ENCODE results near the gene TOMM22. TPM values are rescaled to one million over a fixed set of nuclear protein-coding genes. Genes with fewer than 3 reads are reported as not detected.

Gene TOMM22
- total RNA-seq, 1 experiment from 2014 or later = 146 TPM

DNA sequence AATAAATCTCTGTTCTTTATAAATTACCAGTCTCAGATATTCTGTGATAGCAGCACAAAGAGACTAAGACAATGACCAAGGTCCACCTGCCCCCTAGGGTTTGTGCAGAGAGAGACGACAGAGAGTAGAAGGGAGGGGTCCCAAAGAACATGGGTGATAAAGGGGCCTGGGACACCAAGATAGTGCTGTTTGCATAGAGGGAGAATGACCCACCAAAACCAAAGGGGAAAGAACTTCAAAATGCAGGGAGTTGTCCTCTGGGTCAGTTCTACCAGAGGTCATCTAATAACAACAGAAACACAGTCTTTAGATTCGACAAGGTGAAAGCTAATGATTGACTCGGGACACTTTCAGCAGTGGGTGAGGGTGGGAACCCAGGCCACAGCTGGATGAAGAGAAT is 49.2 kb upstream of the TOMM22 start (continued):
- TF ChIP-seq CREB1 (CRISPR knock-in tag; IDR thresholded peaks at IDR 0.05) = no peak
- no peak for TF ChIP-seq TCF7 (CRISPR knock-in tag; IDR thresholded peaks at IDR 0.05; ENCODE audit: low read depth)
- no peak for TF ChIP-seq ZNF396 (CRISPR knock-in tag; IDR thresholded peaks at IDR 0.05; ENCODE audit: borderline replicate concordance)
- TF ChIP-seq ATF6 (CRISPR knock-in tag; IDR thresholded peaks at IDR 0.05) = no peak
- no peak for TF ChIP-seq SP1 (CRISPR knock-in tag; conservative IDR thresholded peaks at IDR 0.05)
- TF ChIP-seq, protein P1, sequence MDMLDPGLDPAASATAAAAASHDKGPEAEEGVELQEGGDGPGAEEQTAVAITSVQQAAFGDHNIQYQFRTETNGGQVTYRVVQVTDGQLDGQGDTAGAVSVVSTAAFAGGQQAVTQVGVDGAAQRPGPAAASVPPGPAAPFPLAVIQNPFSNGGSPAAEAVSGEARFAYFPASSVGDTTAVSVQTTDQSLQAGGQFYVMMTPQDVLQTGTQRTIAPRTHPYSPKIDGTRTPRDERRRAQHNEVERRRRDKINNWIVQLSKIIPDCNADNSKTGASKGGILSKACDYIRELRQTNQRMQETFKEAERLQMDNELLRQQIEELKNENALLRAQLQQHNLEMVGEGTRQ (CRISPR knock-in tag; IDR thresholded peaks at IDR 0.05) = no peak

DNA sequence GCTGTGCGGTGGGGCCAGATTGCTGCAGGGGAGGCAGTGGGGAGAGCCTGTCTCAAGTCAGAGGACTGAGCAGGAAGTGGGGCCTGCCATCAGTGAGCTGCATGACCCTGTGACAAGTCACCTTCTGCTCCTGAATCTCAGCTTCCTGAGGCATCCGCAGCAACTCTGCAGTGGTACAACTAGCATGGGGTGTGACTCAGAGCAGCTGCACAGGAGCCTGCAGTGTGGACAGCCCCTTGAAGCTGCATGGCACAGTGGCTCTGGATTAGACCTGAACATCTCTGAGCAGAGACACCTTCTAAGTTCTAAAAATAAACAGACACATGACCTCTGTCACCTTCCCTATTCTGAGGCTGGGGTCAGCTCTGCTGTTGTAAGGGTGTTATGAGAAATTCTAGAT is 43.5 kb upstream of the TOMM22 start:
- ATAC-seq = no peak
- TF ChIP-seq ETV6 (CRISPR knock-in tag; IDR thresholded peaks at IDR 0.05) (no peak), ZNF423 (CRISPR knock-in tag; IDR thresholded peaks at IDR 0.05) (no peak), ZNF396 (CRISPR knock-in tag; IDR thresholded peaks at IDR 0.05; ENCODE audit: borderline replicate concordance) (no peak), NR3C1 (CRISPR knock-in tag; conservative IDR thresholded peaks at IDR 0.05; ENCODE audit: low read depth) (no peak), SP1 (CRISPR knock-in tag; conservative IDR thresholded peaks at IDR 0.05) (no peak), IRF2 (CRISPR knock-in tag; IDR thresholded peaks at IDR 0.05; ENCODE audit: borderline replicate concordance, low read depth) (no peak), ZNF219 (CRISPR knock-in tag; IDR thresholded peaks at IDR 0.05; ENCODE audit: borderline replicate concordance) (no peak), ZNF263 (CRISPR knock-in tag; IDR thresholded peaks at IDR 0.05; ENCODE audit: low read depth) (no peak), TCF7 (CRISPR knock-in tag; IDR thresholded peaks at IDR 0.05; ENCODE audit: low read depth) (no peak), SMAD4 (CRISPR knock-in tag; IDR thresholded peaks at IDR 0.05) (no peak), ZNF138 (CRISPR knock-in tag; conservative IDR thresholded peaks at IDR 0.05) (no peak), ATF6 (CRISPR knock-in tag; IDR thresholded peaks at IDR 0.05) (no peak), MAX (CRISPR knock-in tag; IDR thresholded peaks at IDR 0.05) (no peak)
- TF ChIP-seq, protein P2, sequence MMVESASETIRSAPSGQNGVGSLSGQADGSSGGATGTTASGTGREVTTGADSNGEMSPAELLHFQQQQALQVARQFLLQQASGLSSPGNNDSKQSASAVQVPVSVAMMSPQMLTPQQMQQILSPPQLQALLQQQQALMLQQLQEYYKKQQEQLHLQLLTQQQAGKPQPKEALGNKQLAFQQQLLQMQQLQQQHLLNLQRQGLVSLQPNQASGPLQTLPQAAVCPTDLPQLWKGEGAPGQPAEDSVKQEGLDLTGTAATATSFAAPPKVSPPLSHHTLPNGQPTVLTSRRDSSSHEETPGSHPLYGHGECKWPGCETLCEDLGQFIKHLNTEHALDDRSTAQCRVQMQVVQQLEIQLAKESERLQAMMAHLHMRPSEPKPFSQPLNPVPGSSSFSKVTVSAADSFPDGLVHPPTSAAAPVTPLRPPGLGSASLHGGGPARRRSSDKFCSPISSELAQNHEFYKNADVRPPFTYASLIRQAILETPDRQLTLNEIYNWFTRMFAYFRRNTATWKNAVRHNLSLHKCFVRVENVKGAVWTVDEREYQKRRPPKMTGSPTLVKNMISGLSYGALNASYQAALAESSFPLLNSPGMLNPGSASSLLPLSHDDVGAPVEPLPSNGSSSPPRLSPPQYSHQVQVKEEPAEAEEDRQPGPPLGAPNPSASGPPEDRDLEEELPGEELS (CRISPR knock-in tag; IDR thresholded peaks at IDR 0.05) = no peak
- Mint-ChIP-seq H3K36me3 (peaks cover 10% of the 10 kb centered on the region; the same call in 1 of the 2 replicates), H3K4me1 (no peaks in the 10 kb centered on the region), H3K4me3 (no peak overlapping the region), H3K27ac (no peak overlapping the region), H3K9me3 (no peaks in the 10 kb centered on the region), H3K27me3 (ENCODE audit: low read depth) (no peaks in the 10 kb centered on the region)
- ChIA-PET CTCF (no interaction called here), POLR2A (no interaction called here)
- no peak for DNase-seq (ENCODE audit: low spot score)

GRCh38 chr22:38638728-38639127 is 43.0 kb upstream of the TOMM22 start:
- TF ChIP-seq ZNF138 (CRISPR knock-in tag; conservative IDR thresholded peaks at IDR 0.05) (no peak), ESRRA (CRISPR knock-in tag; IDR thresholded peaks at IDR 0.05; ENCODE audit: borderline replicate concordance) (no peak), ATF6 (CRISPR knock-in tag; IDR thresholded peaks at IDR 0.05) (no peak), CREM (CRISPR knock-in tag; IDR thresholded peaks at IDR 0.05) (no peak), SOX15 (CRISPR knock-in tag; IDR thresholded peaks at IDR 0.05) (no peak)
- TF ChIP-seq, protein P3, sequence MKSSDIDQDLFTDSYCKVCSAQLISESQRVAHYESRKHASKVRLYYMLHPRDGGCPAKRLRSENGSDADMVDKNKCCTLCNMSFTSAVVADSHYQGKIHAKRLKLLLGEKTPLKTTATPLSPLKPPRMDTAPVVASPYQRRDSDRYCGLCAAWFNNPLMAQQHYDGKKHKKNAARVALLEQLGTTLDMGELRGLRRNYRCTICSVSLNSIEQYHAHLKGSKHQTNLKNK (CRISPR knock-in tag; IDR thresholded peaks at IDR 0.05) = no peak
- TF ChIP-seq, protein P4, sequence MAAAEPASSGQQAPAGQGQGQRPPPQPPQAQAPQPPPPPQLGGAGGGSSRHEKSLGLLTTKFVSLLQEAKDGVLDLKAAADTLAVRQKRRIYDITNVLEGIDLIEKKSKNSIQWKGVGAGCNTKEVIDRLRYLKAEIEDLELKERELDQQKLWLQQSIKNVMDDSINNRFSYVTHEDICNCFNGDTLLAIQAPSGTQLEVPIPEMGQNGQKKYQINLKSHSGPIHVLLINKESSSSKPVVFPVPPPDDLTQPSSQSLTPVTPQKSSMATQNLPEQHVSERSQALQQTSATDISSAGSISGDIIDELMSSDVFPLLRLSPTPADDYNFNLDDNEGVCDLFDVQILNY (CRISPR knock-in tag; IDR thresholded peaks at IDR 0.05) = no peak
- CTCF ChIA-PET = no interaction called here
- no peak overlapping the region for H3K4me3 Mint-ChIP-seq
- H3K27me3 Mint-ChIP-seq (ENCODE audit: low read depth) = no peaks in the 10 kb centered on the region
- no peak for ATAC-seq
- no peaks in the 10 kb centered on the region for H3K4me1 Mint-ChIP-seq
- no peak for DNase-seq (ENCODE audit: low spot score)
- H3K36me3 Mint-ChIP-seq = peaks cover 15% of the 10 kb centered on the region; the same call in 1 of the 2 replicates
- H3K9me3 Mint-ChIP-seq = no peaks in the 10 kb centered on the region
- POLR2A ChIA-PET = no interaction called here
- H3K27ac Mint-ChIP-seq = no peak overlapping the region

All from WTC11 (cell line).